Hypothalamus (tissue), 51 donors: ENCODE measurements around the gene ANKRD50.
A peak's percentile ranks its signal among the peaks of the same experiment; 100 is the strongest.

ENCODE experiments used
- DNase-seq, 51 donors: peaks; one replicate each; lab custom pipeline; 2025; lab: John Stamatoyannopoulos, UW

Gene ANKRD50, protein sequence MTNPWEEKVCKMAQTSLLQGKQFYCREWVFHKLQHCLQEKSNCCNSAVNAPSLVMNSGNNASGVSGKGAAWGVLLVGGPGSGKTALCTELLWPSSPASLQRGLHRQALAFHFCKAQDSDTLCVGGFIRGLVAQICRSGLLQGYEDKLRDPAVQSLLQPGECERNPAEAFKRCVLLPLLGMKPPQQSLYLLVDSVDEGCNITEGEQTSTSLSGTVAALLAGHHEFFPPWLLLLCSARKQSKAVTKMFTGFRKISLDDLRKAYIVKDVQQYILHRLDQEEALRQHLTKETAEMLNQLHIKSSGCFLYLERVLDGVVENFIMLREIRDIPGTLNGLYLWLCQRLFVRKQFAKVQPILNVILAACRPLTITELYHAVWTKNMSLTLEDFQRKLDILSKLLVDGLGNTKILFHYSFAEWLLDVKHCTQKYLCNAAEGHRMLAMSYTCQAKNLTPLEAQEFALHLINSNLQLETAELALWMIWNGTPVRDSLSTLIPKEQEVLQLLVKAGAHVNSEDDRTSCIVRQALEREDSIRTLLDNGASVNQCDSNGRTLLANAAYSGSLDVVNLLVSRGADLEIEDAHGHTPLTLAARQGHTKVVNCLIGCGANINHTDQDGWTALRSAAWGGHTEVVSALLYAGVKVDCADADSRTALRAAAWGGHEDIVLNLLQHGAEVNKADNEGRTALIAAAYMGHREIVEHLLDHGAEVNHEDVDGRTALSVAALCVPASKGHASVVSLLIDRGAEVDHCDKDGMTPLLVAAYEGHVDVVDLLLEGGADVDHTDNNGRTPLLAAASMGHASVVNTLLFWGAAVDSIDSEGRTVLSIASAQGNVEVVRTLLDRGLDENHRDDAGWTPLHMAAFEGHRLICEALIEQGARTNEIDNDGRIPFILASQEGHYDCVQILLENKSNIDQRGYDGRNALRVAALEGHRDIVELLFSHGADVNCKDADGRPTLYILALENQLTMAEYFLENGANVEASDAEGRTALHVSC (N-terminal part only)

DNA sequence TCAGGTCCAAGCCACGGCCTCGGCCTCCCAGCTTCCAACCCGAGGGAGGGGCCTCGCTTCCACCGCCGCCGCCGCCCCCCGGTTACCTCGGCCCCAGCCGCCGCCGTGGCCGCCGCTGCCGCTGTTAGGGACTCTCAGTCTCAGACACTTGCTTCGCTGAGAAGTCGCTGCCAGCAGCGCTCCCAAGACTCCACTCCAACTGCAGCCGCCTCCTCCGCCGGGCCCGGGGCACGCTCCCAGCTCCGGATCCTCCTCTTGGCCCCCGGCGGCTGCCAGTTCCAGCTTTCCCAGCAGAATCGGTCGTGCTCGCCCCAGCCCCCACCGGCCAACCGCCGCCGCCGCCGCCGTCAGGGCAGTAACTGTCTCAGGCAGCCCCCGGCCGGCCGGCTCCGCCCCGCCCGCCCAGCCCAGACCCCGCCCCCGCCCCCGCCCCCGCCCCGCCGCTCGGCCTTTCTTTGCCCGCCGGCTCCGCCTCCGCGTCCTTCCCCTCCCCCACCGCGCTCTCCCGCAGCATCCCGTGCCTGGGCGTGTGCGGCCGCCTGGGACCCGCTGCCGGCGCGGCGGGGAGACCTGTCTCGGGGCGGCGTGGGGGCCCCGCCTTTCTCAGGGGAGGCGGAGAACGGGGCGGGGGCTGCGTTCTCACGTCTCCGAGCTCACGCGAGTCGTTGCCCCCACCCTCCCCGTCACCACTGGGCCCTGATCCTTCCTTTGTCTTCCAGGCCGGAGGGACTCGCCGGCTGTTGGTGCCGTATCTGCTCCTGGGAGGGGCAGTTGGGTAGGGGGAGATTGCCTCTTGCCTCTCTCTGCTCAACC, at the start of gene ANKRD50:
Gene ANKRD50 (minus strand): TSS at position 361 of the 813 bp plus-strand sequence. CDS start 2,221 bp downstream, outside the sequence.
- peak; percentile 61 to 96 (median 87) for DNase-seq

DNA sequence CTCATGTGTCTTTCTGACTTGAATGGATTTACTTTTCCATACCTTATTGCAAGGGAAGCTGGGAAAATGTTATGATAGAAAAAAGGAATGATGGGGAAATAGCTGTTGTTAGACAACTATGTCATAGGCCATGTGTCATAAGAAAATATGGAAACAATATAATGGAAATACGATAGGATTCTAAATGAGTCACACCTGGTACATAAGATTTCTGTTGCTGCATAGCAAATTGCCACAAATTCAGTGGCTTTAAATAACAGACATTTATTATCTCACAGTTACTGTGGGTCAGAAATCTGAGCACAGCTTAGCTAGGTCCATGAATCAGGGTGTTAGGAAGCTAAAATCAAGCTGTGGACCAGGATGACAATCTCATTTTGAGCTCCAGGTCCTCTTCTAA, 44.6 kb upstream of the ANKRD50 start:
- no peak for DNase-seq

GRCh38 chr4:124754681-124755080, 42.1 kb upstream of the ANKRD50 start:
- DNase-seq, result no peak

DNA sequence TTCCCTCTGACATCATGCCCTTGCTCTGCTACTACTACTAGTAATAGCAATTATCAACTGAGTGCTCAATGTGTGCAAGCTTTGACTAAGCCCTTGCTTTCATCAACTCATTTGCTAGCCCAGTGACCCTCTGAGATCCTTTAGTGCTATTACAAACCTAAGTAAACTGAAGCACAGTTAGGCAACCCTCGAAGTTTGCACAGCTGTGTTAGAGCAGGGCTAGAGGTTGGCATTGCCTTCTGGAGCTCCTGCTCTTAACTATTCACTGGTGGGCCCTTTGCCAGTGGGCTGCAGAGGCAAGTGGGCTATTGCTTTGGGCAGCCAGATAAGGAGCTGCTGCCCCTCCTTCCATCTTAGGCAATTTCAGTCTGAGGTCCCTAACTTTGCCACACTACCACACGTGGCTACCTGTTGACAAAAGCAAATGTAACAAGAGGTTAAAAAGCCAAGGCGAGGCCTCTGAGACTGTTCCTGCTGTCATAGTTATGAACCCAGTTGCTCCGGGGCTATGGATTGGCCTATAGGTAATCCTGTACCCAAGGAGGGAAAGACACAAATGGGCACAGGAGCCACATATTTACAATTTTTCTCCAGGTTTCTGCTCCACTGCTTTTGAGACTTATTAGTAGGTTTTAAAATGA, 41.5 kb upstream of the ANKRD50 start:
- DNase-seq, result no peak

DNA sequence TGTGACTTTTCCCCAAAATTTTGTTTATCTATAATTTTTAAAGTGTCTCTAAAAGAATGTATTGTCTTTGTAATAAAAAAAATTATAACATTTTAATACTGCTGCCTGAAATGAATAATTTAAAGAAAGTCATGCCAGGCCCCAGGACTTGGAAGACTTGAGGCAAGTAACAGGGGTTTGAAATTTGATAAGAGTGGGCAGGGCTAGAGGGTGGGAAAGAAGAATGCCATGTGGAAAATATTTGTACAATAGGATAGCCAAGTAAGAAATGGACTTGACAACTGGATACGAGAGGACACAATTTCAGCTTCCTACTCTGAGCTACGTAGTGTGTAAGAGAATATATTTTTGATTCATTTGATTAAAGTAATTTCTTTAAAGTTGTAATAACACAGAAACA, 36.9 kb upstream of the ANKRD50 start:
- no peak for DNase-seq

DNA sequence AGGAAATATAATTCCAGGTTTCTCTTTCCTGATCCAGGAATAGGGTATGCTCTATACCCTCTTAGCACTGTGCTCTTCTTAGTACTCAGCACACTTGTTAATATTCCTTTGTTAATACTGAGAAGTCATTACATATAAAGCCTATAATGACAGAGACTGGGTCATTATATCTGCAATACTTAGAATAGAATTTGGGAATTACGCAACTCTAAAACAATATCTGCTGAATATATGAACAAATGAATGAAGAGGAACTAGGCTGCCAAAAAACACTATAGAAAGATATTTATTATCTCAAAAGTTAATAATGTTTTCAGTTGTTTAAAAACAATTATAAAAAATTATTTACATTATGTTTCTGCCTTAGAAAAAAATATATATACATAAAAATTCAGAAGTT, 36.4 kb upstream of the ANKRD50 start:
- DNase-seq, result no peak

GRCh38 chr4:124745985-124746801, 33.7 kb upstream of the ANKRD50 start:
- DNase-seq, result no peak

DNA sequence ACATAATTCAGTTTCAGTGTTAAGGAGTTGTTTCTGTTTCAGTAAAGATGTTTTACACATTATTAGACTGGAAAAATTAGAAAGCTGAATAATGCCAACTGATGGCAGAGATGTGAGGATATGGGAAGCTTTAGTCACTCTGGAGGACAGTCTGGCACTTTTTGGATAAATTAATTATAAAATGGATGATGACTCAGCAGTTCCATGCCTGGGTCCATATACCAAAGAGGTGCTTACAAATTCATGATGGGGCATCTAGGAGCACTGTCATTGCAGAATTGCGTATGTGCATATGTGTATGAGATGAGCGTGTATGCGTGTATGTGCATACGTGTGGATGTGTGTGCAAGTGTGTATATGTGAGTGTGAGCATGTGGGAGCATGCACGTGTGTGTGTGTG, 31.2 kb upstream of the ANKRD50 start:
- DNase-seq, result peak in 1 of 51 donors; percentile 0

GRCh38 chr4:124740501-124740900, 28.0 kb upstream of the ANKRD50 start:
- DNase-seq, result no peak

DNA sequence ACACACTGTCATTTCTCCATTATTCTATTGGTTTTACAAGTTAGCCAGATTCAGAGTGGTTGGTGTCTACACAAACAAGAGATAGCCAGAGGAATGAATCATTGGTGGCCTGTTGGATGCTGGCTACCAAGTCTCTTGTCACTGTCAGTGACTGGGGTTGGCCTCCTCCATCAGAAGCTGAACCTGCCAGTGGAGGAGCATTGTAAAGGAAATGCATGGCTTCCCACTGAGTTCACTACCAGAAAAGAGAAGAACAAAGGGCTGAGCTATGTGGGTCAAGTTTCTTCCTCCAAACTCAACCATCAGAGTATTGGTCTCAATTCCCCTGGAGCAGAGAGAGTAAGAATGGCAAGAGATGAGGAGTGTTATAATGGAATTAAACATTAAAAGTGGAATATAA, 26.5 kb upstream of the ANKRD50 start:
- no peak for DNase-seq

- DNase-seq, result no peak
Observed at GRCh38 chr4:124737619-124738018, 25.1 kb upstream of the ANKRD50 start.

DNA sequence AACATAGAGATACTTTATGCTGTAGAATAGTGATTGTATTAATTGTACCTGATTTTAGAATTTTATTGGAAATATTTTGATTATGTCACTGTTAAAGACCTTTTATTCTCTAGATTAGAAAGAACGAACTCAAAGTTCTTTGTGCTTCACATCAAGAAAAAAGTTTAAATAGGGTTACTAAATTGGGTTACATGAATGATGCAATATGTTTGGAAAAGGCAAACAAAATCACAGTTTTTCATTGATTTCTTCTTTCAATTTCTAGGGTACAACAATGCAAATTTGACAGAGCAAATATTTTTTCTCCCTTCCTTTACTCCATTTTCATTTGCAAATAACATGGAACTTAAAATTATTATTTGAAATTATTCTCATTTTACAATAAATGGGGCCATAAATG, 24.0 kb upstream of the ANKRD50 start:
- DNase-seq, result no peak

- DNase-seq, result no peak
Observed at GRCh38 chr4:124727331-124727890, 14.9 kb upstream of the ANKRD50 start.

GRCh38 chr4:124726269-124726668, 13.7 kb upstream of the ANKRD50 start:
- DNase-seq, result no peak

DNA sequence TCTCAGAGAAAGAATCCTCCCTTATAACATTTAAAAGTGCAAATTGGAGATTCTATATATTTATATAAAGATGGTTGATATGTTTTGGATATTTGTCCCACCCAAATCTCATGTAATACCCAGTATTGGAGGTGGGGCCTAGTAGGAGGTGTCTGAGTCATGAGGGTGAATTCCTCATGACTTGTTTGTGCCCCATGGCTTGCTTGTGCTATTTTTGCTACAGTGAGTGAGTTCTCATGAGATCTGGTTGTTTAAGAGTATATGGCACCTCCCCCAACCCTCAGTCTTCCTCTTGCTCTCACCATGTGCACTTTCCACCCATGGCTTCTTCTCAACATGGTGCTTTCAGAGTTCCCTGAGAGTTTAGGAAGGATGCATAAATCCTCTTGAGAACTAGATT, 9.5 kb upstream of the ANKRD50 start:
- no peak for DNase-seq

DNA sequence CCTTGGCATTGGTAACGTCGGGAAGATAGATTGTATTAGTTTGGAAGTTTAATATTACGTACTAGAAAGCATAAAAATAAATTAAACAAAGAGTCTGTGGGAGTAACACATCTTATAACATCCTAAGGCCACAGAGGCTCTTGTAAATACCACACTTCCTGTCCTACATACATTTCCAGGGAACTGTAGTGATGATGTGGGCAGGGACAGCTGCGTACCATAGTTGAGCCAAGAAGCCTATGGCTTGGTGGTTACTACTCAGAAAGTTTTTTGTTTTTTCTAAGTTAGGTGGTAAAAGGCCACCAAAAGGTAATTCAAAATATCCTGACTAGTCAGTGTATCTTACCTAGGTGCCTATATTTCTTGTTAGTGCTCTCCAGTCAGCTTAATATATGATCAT, 4.6 kb upstream of the ANKRD50 start:
- DNase-seq, result no peak

DNA sequence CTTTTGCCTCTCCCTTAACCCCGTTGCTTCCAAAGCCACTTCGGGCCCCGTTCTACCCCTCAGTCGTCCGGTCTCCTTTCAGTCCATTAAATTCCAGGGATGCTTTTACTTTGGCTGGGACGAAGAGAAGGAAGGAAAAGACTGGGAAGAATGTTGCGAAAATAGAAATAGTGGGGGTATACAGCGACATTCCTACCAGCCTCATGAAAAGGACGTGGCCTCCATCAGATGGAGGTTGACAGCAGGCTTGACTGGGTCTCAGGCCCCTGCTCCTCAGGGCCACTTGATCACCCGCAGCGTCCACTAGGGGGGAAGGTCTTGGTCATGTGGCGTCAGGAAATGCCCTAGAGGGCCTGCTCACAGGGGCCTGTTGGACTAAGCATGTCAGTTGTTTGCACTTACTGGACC, 657 bp upstream of the ANKRD50 start:
- DNase-seq, result peak in 50 of 51 donors; percentile 4 to 90 (median 59)

GRCh38 chr4:124711471-124712371, 811 bp downstream of the ANKRD50 start:
- peak in 41 of 51 donors; percentile 4 to 80 (median 45) for DNase-seq
